NCI-H1105 (cell line): ENCODE results near the gene HLA-DQA1.
"Not testable (repeated sequence)": the region's sequence is repeated elsewhere in the genome, so short reads cannot be mapped to it uniquely, and the experiment has no call there.

Source experiments
- DNase-seq: peaks from one replicate; lab custom pipeline; 2025; lab: John Stamatoyannopoulos, UW

The HLA-DQA1 gene

GRCh38 chr6:32622545-32623401, 14.4 kb upstream of the HLA-DQA1 start:
- DNase-seq, result no peak

- DNase-seq, result no peak
Measured at GRCh38 chr6:32623693-32624092, 13.5 kb upstream of the HLA-DQA1 start.

GRCh38 chr6:32624565-32624964, 12.6 kb upstream of the HLA-DQA1 start:
- DNase-seq, result no peak

GRCh38 chr6:32625137-32625536, 12.1 kb upstream of the HLA-DQA1 start:
- DNase-seq, result no peak

GRCh38 chr6:32627249-32627648, 10.0 kb upstream of the HLA-DQA1 start:
- no peak for DNase-seq

GRCh38 chr6:32627831-32628230, 9.4 kb upstream of the HLA-DQA1 start:
- DNase-seq, result no peak

GRCh38 chr6:32629793-32630192, 7.4 kb upstream of the HLA-DQA1 start:
- DNase-seq, result not testable (repeated sequence)

- no peak for DNase-seq
Measured at GRCh38 chr6:32635526-32636123, 1.6 kb upstream of the HLA-DQA1 start.

GRCh38 chr6:32637883-32638282, 677 bp downstream of the HLA-DQA1 start:
- no peak for DNase-seq

GRCh38 chr6:32638532-32639219, 1.5 kb downstream of the HLA-DQA1 start:
- no peak for DNase-seq

- DNase-seq, result no peak
Measured at GRCh38 chr6:32639440-32640394, 2.5 kb downstream of the HLA-DQA1 start.

GRCh38 chr6:32641122-32641521, 3.9 kb downstream of the HLA-DQA1 start:
- DNase-seq, result no peak

GRCh38 chr6:32641785-32642719, 4.8 kb downstream of the HLA-DQA1 start:
- not testable (repeated sequence) for DNase-seq

GRCh38 chr6:32642720-32643106, 5.5 kb downstream of the HLA-DQA1 start:
- no peak for DNase-seq

GRCh38 chr6:32643904-32644303, 6.7 kb downstream of the HLA-DQA1 start:
- DNase-seq, result no peak

GRCh38 chr6:32645047-32645703, 8.0 kb downstream of the HLA-DQA1 start:
- DNase-seq, result no peak

- no peak for DNase-seq
Measured at GRCh38 chr6:32655203-32655710, 18.1 kb downstream of the HLA-DQA1 start.

- not testable (repeated sequence) for DNase-seq
Measured at GRCh38 chr6:32657329-32657728, 20.1 kb downstream of the HLA-DQA1 start.

- not testable (repeated sequence) for DNase-seq
Measured at GRCh38 chr6:32657819-32658218, 20.6 kb downstream of the HLA-DQA1 start.
